Measurements from ENCODE around the gene ZIK1.

- TF ChIP-seq CTCF (IDR thresholded peaks at IDR 0.05) (no peak), POLR2A (IDR thresholded peaks at IDR 0.05) (no peak)
These were observed 36.9 kb downstream of the ZIK1 start for GRCh38 chr19:57620673-57621348.
